Measurements from ENCODE around the gene MYO1H. TPM values are rescaled to one million over a fixed set of nuclear protein-coding genes. Genes with fewer than 3 reads are reported as not detected.

The MYO1H gene
- total RNA-seq, 1 experiment from 2014 or later, result not detected

DNA sequence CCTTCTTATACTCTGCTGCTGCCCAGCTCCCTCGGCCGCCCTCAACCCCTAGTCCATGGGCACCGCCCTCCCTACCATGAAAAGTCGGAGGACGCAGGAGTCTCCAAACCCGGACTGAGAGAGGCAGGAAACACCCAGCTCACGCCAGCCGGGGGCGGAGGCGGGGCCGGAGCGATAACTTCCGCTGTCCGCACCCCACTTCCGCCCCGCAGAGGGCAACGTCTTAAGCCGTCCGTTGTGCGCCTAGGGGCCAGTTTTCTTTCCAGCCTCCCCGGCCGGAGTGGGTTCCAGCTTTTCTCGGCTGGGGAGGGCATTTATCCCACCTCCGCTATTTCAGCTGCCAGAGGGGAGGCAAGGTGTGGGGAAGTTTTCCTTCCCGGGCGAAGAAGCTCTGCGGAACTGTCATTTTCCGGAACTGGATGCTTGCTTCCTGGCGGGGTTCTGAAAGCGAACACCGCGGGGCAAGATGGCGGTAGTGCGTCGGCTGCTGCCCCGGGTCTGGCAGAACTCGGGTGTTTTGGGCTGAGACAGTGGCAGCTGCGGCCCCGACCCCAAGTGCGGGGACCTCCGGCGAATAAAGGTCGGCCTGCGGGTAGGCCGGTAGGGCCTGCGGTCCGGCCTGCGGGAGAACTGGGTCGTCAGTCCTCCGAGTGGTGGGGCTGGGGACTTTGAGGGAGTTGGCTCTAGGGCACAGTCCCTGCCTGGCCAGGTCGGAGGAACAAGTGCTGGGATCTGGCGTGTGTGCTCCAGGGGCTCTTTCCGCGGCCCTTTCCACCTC, 129.7 kb downstream of the MYO1H start, which contains the start of the genes KCTD10 and UBE3B:
Gene KCTD10, minus strand, starts transcription at position 116 of the 778 bp plus-strand sequence. Its CDS starts 38 bp downstream, at position 78.
Gene UBE3B, plus strand, starts transcription at position 450 of the 778 bp plus-strand sequence. CDS start 5,918 bp downstream, outside the sequence.
- Histone ChIP-seq H3K9me2 (ENCODE audit: insufficient read depth) (no peaks in the 10 kb centered on the region), H3K9ac (ENCODE audit: low read length) (peak within 1 kb of the TSS; percentile 76), H3K4me2 (ENCODE audit: low read length) (peak within 1 kb of the TSS; percentile 89), H3K79me2 (ENCODE audit: insufficient read depth, low read length) (peaks cover 62% of the 10 kb centered on the region), H3K27me3 (ENCODE audit: insufficient read depth, low read length) (no peaks in the 10 kb centered on the region), H3K4me1 (ENCODE audit: control insufficient read depth in 1 of 2, insufficient read depth in 2 of 2, low read length in 2 of 2) (peaks cover 9 to 18% of the 10 kb centered on the region in 2 experiments), H4K20me1 (ENCODE audit: insufficient read depth) (0 out of 2 replicates have a peak, but pooled peaks cover under 1% of the 10 kb centered on the region), H2AFZ (ENCODE audit: low read depth, low read length, poor library complexity, severe bottlenecking) (peak within 1 kb of the TSS; percentile 89), H3K27ac (ENCODE audit: low read depth, low read length) (peak within 1 kb of the TSS; percentile 94), H3K36me3 (ENCODE audit: control insufficient read depth in 1 of 2, insufficient read depth in 2 of 2, low read length in 2 of 2) (peaks cover 0 to 3% of the 10 kb centered on the region in 2 experiments; a peak in 1 of 4 replicates), H3K9me3 (ENCODE audit: control insufficient read depth in 1 of 2, insufficient read depth in 1 of 2, low read depth in 1 of 2, low read length in 2 of 2) (no peaks in the 10 kb centered on the region), H3K4me3 (replicated peaks in 1 of 2; ENCODE audit: low read depth in 1 of 2, low read length in 2 of 2) (peak within 1 kb of the TSS; percentile 87 to 97)
- ChIA-PET CTCF (no interaction called here), POLR2A (interaction anchor here (0.6 kb wide), 2 partner anchors 546 to 907 kb away, joined by 3 to 5 read pairs; no protein-coding TSS in a partner anchor), RAD21 (ENCODE audit: low non-redundant PET in 1 of 2, low total read pairs in 2 of 2, uncharacterized antibody in 2 of 2, unreplicated experiment in 2 of 2) (interaction anchor here in 1 of 2 experiments (0.7 kb wide), 1 partner anchor 474 kb away, joined by 3 read pairs; no protein-coding TSS in a partner anchor)
- BruUV-seq (replicated peaks), result no TSS peak
- peak; percentile 89 for ATAC-seq
- intact Hi-C loops (cut with micrococcal nuclease), result loop anchor here (2.0 kb wide), 1 partner anchor 45 kb away; no protein-coding TSS in a partner anchor
- DNase-seq (ENCODE audit: low read depth, low spot score), result peak; percentile 81
- peak; percentile 65 for TF ChIP-seq SP1 (IDR thresholded peaks at IDR 0.05; ENCODE audit: low read depth)
- peak; percentile 65; the same call in 1 of the 2 replicates for TF ChIP-seq SRF (IDR thresholded peaks at IDR 0.05; ENCODE audit: low read depth)
- TF ChIP-seq ATF3 (IDR thresholded peaks at IDR 0.05), result no peak
- TF ChIP-seq REST (IDR thresholded peaks at IDR 0.05; ENCODE audit: low read depth), result no peak
- no peak; the same call in 1 of the 2 replicates for TF ChIP-seq MAX (IDR thresholded peaks at IDR 0.05)
- no peak for TF ChIP-seq RAD21 (IDR thresholded peaks at IDR 0.05; ENCODE audit: low read depth)
- TF ChIP-seq TCF7L2 (IDR thresholded peaks at IDR 0.05; ENCODE audit: borderline replicate concordance, extremely low read depth, insufficient read depth, insufficient read length), result peak; percentile 23
- TF ChIP-seq JUND (IDR thresholded peaks at IDR 0.05), result no peak
- TF ChIP-seq EZH2phosphoT487 (IDR thresholded peaks at IDR 0.05; ENCODE audit: borderline replicate concordance), result no peak
- TF ChIP-seq POLR2A (IDR thresholded peaks at IDR 0.05; ENCODE audit: borderline replicate concordance, extremely low read depth, insufficient read depth, insufficient read length), result peak; percentile 65
- no peak for TF ChIP-seq EZH2 (IDR thresholded peaks at IDR 0.05)
- no peak for TF ChIP-seq CEBPB (IDR thresholded peaks at IDR 0.05; ENCODE audit: low read depth)
- peak; percentile 92 for TF ChIP-seq EGR1 (IDR thresholded peaks at IDR 0.05; ENCODE audit: low read depth)
- no peak for TF ChIP-seq CTCF (IDR thresholded peaks at IDR 0.05 in 2 of 3, conservative IDR thresholded peaks at IDR 0.05 in 1 of 3; ENCODE audit: borderline replicate concordance in 1 of 3, insufficient read depth in 1 of 3, low read depth in 2 of 3, low read length in 2 of 3)
- peak; percentile 41; the same call in 1 of the 2 replicates for TF ChIP-seq CBX3 (IDR thresholded peaks at IDR 0.05; ENCODE audit: low read depth)
- TF ChIP-seq, protein P1, sequence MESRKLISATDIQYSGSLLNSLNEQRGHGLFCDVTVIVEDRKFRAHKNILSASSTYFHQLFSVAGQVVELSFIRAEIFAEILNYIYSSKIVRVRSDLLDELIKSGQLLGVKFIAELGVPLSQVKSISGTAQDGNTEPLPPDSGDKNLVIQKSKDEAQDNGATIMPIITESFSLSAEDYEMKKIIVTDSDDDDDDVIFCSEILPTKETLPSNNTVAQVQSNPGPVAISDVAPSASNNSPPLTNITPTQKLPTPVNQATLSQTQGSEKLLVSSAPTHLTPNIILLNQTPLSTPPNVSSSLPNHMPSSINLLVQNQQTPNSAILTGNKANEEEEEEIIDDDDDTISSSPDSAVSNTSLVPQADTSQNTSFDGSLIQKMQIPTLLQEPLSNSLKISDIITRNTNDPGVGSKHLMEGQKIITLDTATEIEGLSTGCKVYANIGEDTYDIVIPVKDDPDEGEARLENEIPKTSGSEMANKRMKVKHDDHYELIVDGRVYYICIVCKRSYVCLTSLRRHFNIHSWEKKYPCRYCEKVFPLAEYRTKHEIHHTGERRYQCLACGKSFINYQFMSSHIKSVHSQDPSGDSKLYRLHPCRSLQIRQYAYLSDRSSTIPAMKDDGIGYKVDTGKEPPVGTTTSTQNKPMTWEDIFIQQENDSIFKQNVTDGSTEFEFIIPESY (IDR thresholded peaks at IDR 0.05; ENCODE audit: extremely low read depth, insufficient replicate concordance, low read length), result no peak
- TF ChIP-seq YY1 (IDR thresholded peaks at IDR 0.05; ENCODE audit: extremely low read depth, insufficient replicate concordance, low read depth, low read length), result peak; percentile 98
- peak; percentile 90 for TF ChIP-seq ELF1 (IDR thresholded peaks at IDR 0.05; ENCODE audit: borderline replicate concordance, low read depth)

Data from HCT116 (cell line).